K562 (cell line): ENCODE results near the gene ATXN1. TPM values are rescaled to one million over a fixed set of nuclear protein-coding genes. Genes with fewer than 3 reads are reported as not detected.

Experiments used
- ATAC-seq: fragments of 200-7000 bp; cut with Tn5 transposase; 3 replicates; pipeline ENCODE4 v1.9.1; 2020; ENCODE audit warnings: moderate library complexity
- BruUV-seq: library from RNA; stranded (reverse); fragments of 400-500 nt; replicated peaks from 2 replicates; lab custom pipeline; 2021; lab: Mats Ljungman, UMichigan
- CTCF ChIA-PET: fragments of 300-600 bp; formaldehyde crosslinking; extraction: SDS; loops from one replicate; lab custom pipeline; 2021; ENCODE audit warnings: low intra/inter-chr PET ratio; lab: Yijun Ruan, JAX
- POLR2A ChIA-PET: fragments of 300-600, 350-650 bp; sonication (Branson Sonifier 250); formaldehyde crosslinking; extraction: SDS; loops from one replicate; lab custom pipeline; 2021; ENCODE audit warnings: antibody characterized with exemption, inconsistent platforms; lab: Yijun Ruan, JAX
- DNase-seq, 4 experiments: peaks; one replicate each; pipeline versions ENCODE4 v3.0.0 to v3.0.0-alpha.2; 2011 to 2018; ENCODE audit warnings: low spot score in 3 of 4, mixed read lengths in 3 of 4; ENCODE audit errors: extremely low read depth in 1 of 4
- FAIRE-seq: peaks from 2 replicates; lab custom pipeline; 2011; peaks lifted over from hg19 to GRCh38; lab: Jason Lieb, UNC
- H2AFZ ChIP-seq: 2 replicates; pipeline ENCODE4 v1.6.0; 2011; ENCODE audit warnings: low read depth, low read length, control low read depth, inconsistent platforms
- H3K27ac ChIP-seq: fragments of 200-600 bp; 3 replicates; pipeline ENCODE4 v1.8.0; 2011; ENCODE audit warnings: low read depth, mild to moderate bottlenecking, control low read depth, inconsistent platforms, low read length, moderate library complexity, mixed read lengths; ENCODE audit errors: extremely low read depth
- H3K27me3 ChIP-seq, 2 experiments: fragments of 300-600 bp in 1 of 2; 2 replicates in 1 of 2; 3 replicates in 1 of 2; pipeline versions ENCODE4 v1.6.0 to v1.8.0; 2011; ENCODE audit warnings: inconsistent platforms in 2 of 2, low read length in 2 of 2, mild to moderate bottlenecking in 1 of 2, mixed read lengths in 1 of 2, moderate library complexity in 1 of 2; ENCODE audit not compliant: control insufficient read depth in 2 of 2, insufficient read depth in 2 of 2
- H3K36me3 ChIP-seq: fragments of 300-600 bp; 3 replicates; pipeline ENCODE4 v1.8.0; 2011; ENCODE audit warnings: mild to moderate bottlenecking, low read length, inconsistent platforms; ENCODE audit not compliant: control insufficient read depth, insufficient read depth
- H3K4me1 ChIP-seq, 2 experiments: fragments of 200-600 bp in 1 of 2; replicated peaks in 1 of 2; 2 replicates in 1 of 2; 3 replicates in 1 of 2; pipeline versions ENCODE4 v1.5.1 to v1.8.0; 2011; ENCODE audit warnings: inconsistent platforms in 2 of 2, low read length in 2 of 2, mild to moderate bottlenecking in 1 of 2, mixed read lengths in 1 of 2, moderate library complexity in 1 of 2; ENCODE audit not compliant: control insufficient read depth in 2 of 2, insufficient read depth in 2 of 2
- H3K4me2 ChIP-seq: 2 replicates; pipeline ENCODE4 v1.6.1; 2011; ENCODE audit warnings: low read length, control low read depth, inconsistent platforms, mixed read lengths; ENCODE audit not compliant: insufficient read depth
- H3K4me3 ChIP-seq: fragments of 200-600 bp; sonication (generic), shearing (Covaris generic); 2 replicates; pipeline ENCODE4 v1.5.1; 2016; ENCODE audit warnings: control low read depth, inconsistent platforms
- H3K79me2 ChIP-seq: fragments of 200-600 bp; 3 replicates; pipeline ENCODE4 v1.8.0; 2011; ENCODE audit warnings: low read length, inconsistent platforms; ENCODE audit not compliant: control insufficient read depth, insufficient read depth
- H3K9ac ChIP-seq, 2 experiments: 2 replicates each; pipeline versions ENCODE4 v1.6.0 to v1.6.1; 2011; ENCODE audit warnings: low read depth in 2 of 2, low read length in 2 of 2, control low read depth in 1 of 2, inconsistent platforms in 1 of 2, mild to moderate bottlenecking in 1 of 2, mixed read lengths in 1 of 2; ENCODE audit not compliant: insufficient read depth in 1 of 2
- H3K9me1 ChIP-seq: one replicate; pipeline ENCODE4 v1.6.0; 2011; ENCODE audit warnings: inconsistent platforms, mild to moderate bottlenecking, low read length, moderate library complexity; ENCODE audit not compliant: control insufficient read depth, insufficient read depth
- H3K9me3 ChIP-seq: replicated peaks from 2 replicates; pipeline ENCODE4 v1.5.1; 2011; ENCODE audit warnings: low read depth, low read length, inconsistent platforms; ENCODE audit not compliant: control insufficient read depth, insufficient read depth
- H4K20me1 ChIP-seq: replicated peaks from 2 replicates; pipeline ENCODE4 v1.6.1; 2011; ENCODE audit warnings: low read length, inconsistent platforms, mixed read lengths; ENCODE audit not compliant: control insufficient read depth, insufficient read depth
- BRF2 ChIP-seq: IDR thresholded peaks from 3 replicates; pipeline ENCODE4 v1.6.1; 2011; ENCODE audit warnings: borderline replicate concordance, mild to moderate bottlenecking; ENCODE audit not compliant: insufficient read length, insufficient read depth
- CBX1 ChIP-seq: sonication (generic); IDR thresholded peaks from 2 replicates; pipeline ENCODE4 v1.6.1; 2016; ENCODE audit warnings: antibody characterized with exemption, low read depth, mild to moderate bottlenecking
- CLOCK ChIP-seq: fragments of 250-450 bp; sonication (Bioruptor Pico); IDR thresholded peaks from 2 replicates; pipeline ENCODE4 v1.4.0; 2020; ENCODE audit warnings: mild to moderate bottlenecking, moderate library complexity, borderline replicate concordance
- E2F3 ChIP-seq: fragments of 250-450 bp; sonication (Bioruptor Pico); IDR thresholded peaks from 2 replicates; pipeline ENCODE4 v1.4.0; 2020; ENCODE audit warnings: mild to moderate bottlenecking
- GTF2B ChIP-seq: IDR thresholded peaks from 2 replicates; pipeline ENCODE4 v1.6.1; 2011; ENCODE audit not compliant: insufficient read length; ENCODE audit errors: extremely low read depth
- IFI16 ChIP-seq: fragments of 250-450 bp; sonication (Bioruptor Pico); IDR thresholded peaks from 2 replicates; pipeline ENCODE4 v2.1.2; 2022; ENCODE audit warnings: mild to moderate bottlenecking, inconsistent platforms
- MYC ChIP-seq, 2 experiments: fragments of 250-450 bp in 1 of 2; sonication (Bioruptor Pico) in 1 of 2; IDR thresholded peaks; 2 replicates each; pipeline versions ENCODE4 v1.5.1 to v1.6.1; 2012 to 2021; ENCODE audit warnings: low read depth in 2 of 2, borderline replicate concordance in 1 of 2, improper control_type of control experiment in 1 of 2, low read length in 1 of 2, mild to moderate bottlenecking in 1 of 2, moderate library complexity in 1 of 2
- NFATC3 ChIP-seq: fragments of 450-650 bp; IDR thresholded peaks from 2 replicates; pipeline ENCODE4 v1.6.1; 2017; ENCODE audit warnings: mild to moderate bottlenecking
- NFE2L1 ChIP-seq: fragments of 450-650 bp; IDR thresholded peaks from 2 replicates; pipeline ENCODE4 v1.6.1; 2016; ENCODE audit warnings: missing genetic modification characterization, low read depth, mild to moderate bottlenecking, missing compliant biosample characterization, moderate library complexity, borderline replicate concordance
- RBBP5 ChIP-seq: fragments of 200-600 bp; sonication (generic); IDR thresholded peaks from 2 replicates; pipeline ENCODE4 v1.6.1; 2012; ENCODE audit warnings: borderline replicate concordance, mild to moderate bottlenecking, low read length, control low read depth, inconsistent platforms; ENCODE audit not compliant: insufficient read depth, poor library complexity, severe bottlenecking
- TGIF2 ChIP-seq: sonication (generic); formaldehyde crosslinking; IDR thresholded peaks from 2 replicates; pipeline ENCODE4 v1.8.1; 2022; ENCODE audit warnings: mild to moderate bottlenecking, missing genetic modification reagents, moderate library complexity
- ZNF217 ChIP-seq: sonication (generic); formaldehyde crosslinking; IDR thresholded peaks from 2 replicates; pipeline ENCODE4 v1.8.0; 2022; ENCODE audit warnings: mild to moderate bottlenecking, missing genetic modification reagents
- ZNF695 ChIP-seq: fragments of 450-650 bp; formaldehyde crosslinking; IDR thresholded peaks from 2 replicates; pipeline ENCODE4 v1.4.0; 2020; ENCODE audit warnings: mild to moderate bottlenecking, moderate library complexity
- WGBS: fragments of 100-300 bp; shearing (Covaris generic); methylation state at CpG from one replicate; pipeline ENCODE4 v1.1.6; 2016; ENCODE audit warnings: low coverage, mixed read lengths; ENCODE audit not compliant: insufficient coverage; ENCODE audit errors: missing lambda C conversion rate; 5-methylcytosine and 5-hydroxymethylcytosine counted together
- in situ Hi-C: fragments of 300-500 bp; cut with MboI; formaldehyde crosslinking; loops from 4 replicates; pipeline ENCODE4 v1.15.0; 2018; ENCODE audit warnings: inconsistent platforms, mixed read lengths
- intact Hi-C: fragments of 100-400 bp; cut with micrococcal nuclease; formaldehyde crosslinking; loops from 2 replicates; pipeline ENCODE4 v1.14.2; 2022
- polyA plus RNA-seq, 8 experiments: library from polyadenylated mRNA; depleted of rRNA in 4 of 8; stranded (reverse) in 5 of 8; unstranded in 3 of 8; fragments of >200 nt; fragmentation: Nextera tagmentation in 2 of 8; fragmentation: Illumina TruSeq in 1 of 8; extraction: Ambion mirVana in 2 of 8; extraction: Trizol in 1 of 8; gene quantifications; 2 replicates each; pipeline versions ENCODE4 v1.2.1 to v1.2.3, GENCODE V29; 2011 to 2014; ENCODE audit warnings: inconsistent platforms in 1 of 8, missing spikeins in 1 of 8
- total RNA-seq, 7 experiments: library from RNA; depleted of rRNA in 6 of 7; stranded (reverse); fragments of >200 nt in 6 of 7; fragmentation: Illumina TruSeq in 2 of 7; extraction: Trizol in 2 of 7; gene quantifications; 2 replicates each; pipeline versions ENCODE4 v1.2.1 to v1.2.3, GENCODE V29; 2011 to 2021; ENCODE audit warnings: low replicate concordance in 1 of 7

The ATXN1 gene
- total and polyA plus RNA-seq, 9 of the 15 experiments (the other 6 are each of a cell fraction or from before 2014, with no cell fraction given): under 0.01 to 1.2 (median 0.58) TPM

GRCh38 chr6:16405375-16405774, 355.9 kb downstream of the ATXN1 start:
- Histone ChIP-seq H3K4me1 (no peaks in the 10 kb centered on the region; a peak in 1 of 5 replicates), H3K9me3 (no peaks in the 10 kb centered on the region), H3K79me2 (no peaks in the 10 kb centered on the region), H3K27ac (no peak overlapping the region), H4K20me1 (0 out of 2 replicates have a peak, but pooled peaks cover 4% of the 10 kb centered on the region), H3K36me3 (no peaks in the 10 kb centered on the region), H3K4me3 (no peak overlapping the region), H2AFZ (no peak overlapping the region), H3K27me3 (peaks cover 24 to 35% of the 10 kb centered on the region in 2 experiments), H3K9me1 (no peaks in the 10 kb centered on the region), H3K9ac (no peak overlapping the region), H3K4me2 (no peak overlapping the region)
- WGBS: 15% methylated on average over 4 of the region's 4 CpGs
- intact Hi-C loops: loop anchor here (10.0 kb wide), 1 partner anchor 359 kb away; the partner anchor contains the start of gene ATXN1
- ChIA-PET CTCF (no interaction called here), POLR2A (no interaction called here)
- ATAC-seq (no peak), FAIRE-seq (no peak), DNase-seq (no peak)
- in situ Hi-C loops: no loop called here
- no TSS peak for BruUV-seq
- TF ChIP-seq IFI16 (CRISPR knock-in tag) (no peak), ZNF695 (no peak), TGIF2 (CRISPR knock-in tag) (no peak), BRF2 (no peak), CLOCK (CRISPR knock-in tag) (no peak), ZNF217 (CRISPR knock-in tag) (no peak), RBBP5 (no peak), E2F3 (CRISPR knock-in tag) (no peak), CBX1 (no peak), MYC (IDR thresholded peaks at IDR 0.05; ENCODE audit: low read depth, low read length) (no peak), MYC (CRISPR knock-in tag; IDR thresholded peaks at IDR 0.05; ENCODE audit: borderline replicate concordance, low read depth) (no peak), NFATC3 (no peak), GTF2B (no peak), NFE2L1 (tag) (no peak)
